Measurements from ENCODE around the gene C1orf116.

- TF ChIP-seq, protein P1, sequence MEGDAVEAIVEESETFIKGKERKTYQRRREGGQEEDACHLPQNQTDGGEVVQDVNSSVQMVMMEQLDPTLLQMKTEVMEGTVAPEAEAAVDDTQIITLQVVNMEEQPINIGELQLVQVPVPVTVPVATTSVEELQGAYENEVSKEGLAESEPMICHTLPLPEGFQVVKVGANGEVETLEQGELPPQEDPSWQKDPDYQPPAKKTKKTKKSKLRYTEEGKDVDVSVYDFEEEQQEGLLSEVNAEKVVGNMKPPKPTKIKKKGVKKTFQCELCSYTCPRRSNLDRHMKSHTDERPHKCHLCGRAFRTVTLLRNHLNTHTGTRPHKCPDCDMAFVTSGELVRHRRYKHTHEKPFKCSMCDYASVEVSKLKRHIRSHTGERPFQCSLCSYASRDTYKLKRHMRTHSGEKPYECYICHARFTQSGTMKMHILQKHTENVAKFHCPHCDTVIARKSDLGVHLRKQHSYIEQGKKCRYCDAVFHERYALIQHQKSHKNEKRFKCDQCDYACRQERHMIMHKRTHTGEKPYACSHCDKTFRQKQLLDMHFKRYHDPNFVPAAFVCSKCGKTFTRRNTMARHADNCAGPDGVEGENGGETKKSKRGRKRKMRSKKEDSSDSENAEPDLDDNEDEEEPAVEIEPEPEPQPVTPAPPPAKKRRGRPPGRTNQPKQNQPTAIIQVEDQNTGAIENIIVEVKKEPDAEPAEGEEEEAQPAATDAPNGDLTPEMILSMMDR (conservative IDR thresholded peaks at IDR 0.05) = no peak
- no peak for TF ChIP-seq EZH2 (IDR thresholded peaks at IDR 0.05; ENCODE audit: low read depth)
Measured at GRCh38 chr1:207070811-207071210, 38.3 kb upstream of the C1orf116 start.
